BLaER1 (cell line): ENCODE measurements around the gene DRICH1.
A peak's percentile ranks its signal among the peaks of the same experiment; 100 is the strongest.
"Not testable (repeated sequence)": the region's sequence is repeated elsewhere in the genome, so short reads cannot be mapped to it uniquely, and the experiment has no call there.

Experiments
- H3K27ac ChIP-seq: shearing (Covaris generic); formaldehyde crosslinking; 2 replicates; pipeline ENCODE4 v1.8.1; 2022
- H3K27me3 ChIP-seq: shearing (Covaris generic); formaldehyde crosslinking; 2 replicates; pipeline ENCODE4 v1.8.1; 2022
- H3K36me3 ChIP-seq: shearing (Covaris generic); formaldehyde crosslinking; 2 replicates; pipeline ENCODE4 v1.8.1; 2022
- H3K4me1 ChIP-seq: shearing (Covaris generic); formaldehyde crosslinking; 2 replicates; pipeline ENCODE4 v1.8.1; 2022
- H3K4me2 ChIP-seq: shearing (Covaris generic); formaldehyde crosslinking; 2 replicates; pipeline ENCODE4 v1.8.1; 2022
- H3K4me3 ChIP-seq: shearing (Covaris generic); formaldehyde crosslinking; 2 replicates; pipeline ENCODE4 v1.8.1; 2022
- H3K9ac ChIP-seq: shearing (Covaris generic); formaldehyde crosslinking; 2 replicates; pipeline ENCODE4 v1.8.1; 2022
- H3K9me3 ChIP-seq: shearing (Covaris generic); formaldehyde crosslinking; 2 replicates; pipeline ENCODE4 v1.8.1; 2022
- H4K20me1 ChIP-seq: shearing (Covaris generic); formaldehyde crosslinking; 2 replicates; pipeline ENCODE4 v1.8.1; 2022
- Cebpa-rat ChIP-seq: shearing (Covaris generic); IDR thresholded peaks from 2 replicates; pipeline ENCODE4 v1.8.1; 2022

DRICH1 gene

GRCh38 chr22:23621082-23621780, 10.9 kb downstream of the DRICH1 start:
- no peak for TF ChIP-seq Cebpa-rat
- Histone ChIP-seq H3K4me2 (no peak overlapping the region), H3K27me3 (no peaks in the 10 kb centered on the region), H3K4me3 (no peak overlapping the region), H4K20me1 (no peaks in the 10 kb centered on the region), H3K4me1 (no peaks in the 10 kb centered on the region), H3K27ac (no peak overlapping the region), H3K9ac (no peak overlapping the region), H3K9me3 (no peaks in the 10 kb centered on the region), H3K36me3 (no peaks in the 10 kb centered on the region)

- Histone ChIP-seq H4K20me1 (no peaks in the 10 kb centered on the region), H3K9me3 (no peaks in the 10 kb centered on the region), H3K4me2 (no peak overlapping the region), H3K4me1 (no peaks in the 10 kb centered on the region), H3K4me3 (no peak overlapping the region), H3K27ac (no peak overlapping the region), H3K27me3 (no peaks in the 10 kb centered on the region), H3K9ac (no peak overlapping the region), H3K36me3 (no peaks in the 10 kb centered on the region)
- no peak for TF ChIP-seq Cebpa-rat
Measured at GRCh38 chr22:23613193-23613972, 18.7 kb downstream of the DRICH1 start.

GRCh38 chr22:23609983-23610781, 21.9 kb downstream of the DRICH1 start:
- H3K27me3 ChIP-seq, result no peaks in the 10 kb centered on the region
- 0 out of 2 replicates have a peak, but pooled peaks cover 5% of the 10 kb centered on the region for H4K20me1 ChIP-seq
- H3K4me3 ChIP-seq, result no peak overlapping the region
- H3K9me3 ChIP-seq, result no peaks in the 10 kb centered on the region
- H3K4me1 ChIP-seq, result no peaks in the 10 kb centered on the region
- H3K36me3 ChIP-seq, result no peaks in the 10 kb centered on the region
- H3K4me2 ChIP-seq, result no peak overlapping the region
- no peak for TF ChIP-seq Cebpa-rat
- no peak overlapping the region for H3K9ac ChIP-seq
- H3K27ac ChIP-seq, result no peak overlapping the region

GRCh38 chr22:23608583-23608982, 23.5 kb downstream of the DRICH1 start:
- Histone ChIP-seq H3K4me3 (no peak overlapping the region), H3K27me3 (no peaks in the 10 kb centered on the region), H3K27ac (no peak overlapping the region), H3K9me3 (no peaks in the 10 kb centered on the region), H3K9ac (no peak overlapping the region), H3K36me3 (no peaks in the 10 kb centered on the region), H4K20me1 (peaks cover 15% of the 10 kb centered on the region; the same call in 1 of the 2 replicates), H3K4me1 (no peaks in the 10 kb centered on the region), H3K4me2 (no peak overlapping the region)
- TF ChIP-seq Cebpa-rat, result no peak

- Histone ChIP-seq H3K9ac (no peak overlapping the region), H3K27ac (no peak overlapping the region), H3K9me3 (no peaks in the 10 kb centered on the region), H3K4me3 (no peak overlapping the region), H3K27me3 (no peaks in the 10 kb centered on the region), H3K36me3 (no peaks in the 10 kb centered on the region), H3K4me2 (no peak overlapping the region), H4K20me1 (peaks cover 15% of the 10 kb centered on the region; the same call in 1 of the 2 replicates), H3K4me1 (no peaks in the 10 kb centered on the region)
- TF ChIP-seq Cebpa-rat, result no peak
Measured at GRCh38 chr22:23606204-23607131, 25.7 kb downstream of the DRICH1 start.

GRCh38 chr22:23604939-23605712, 27.0 kb downstream of the DRICH1 start:
- H3K4me1 ChIP-seq, result 0 out of 2 replicates have a peak, but pooled peaks cover under 1% of the 10 kb centered on the region
- no peak overlapping the region for H3K4me3 ChIP-seq
- no peak overlapping the region for H3K27ac ChIP-seq
- no peak for TF ChIP-seq Cebpa-rat
- no peak overlapping the region for H3K4me2 ChIP-seq
- H3K36me3 ChIP-seq, result no peaks in the 10 kb centered on the region
- H3K9me3 ChIP-seq, result no peaks in the 10 kb centered on the region
- H3K9ac ChIP-seq, result no peak overlapping the region
- H4K20me1 ChIP-seq, result peaks cover 15% of the 10 kb centered on the region; the same call in 1 of the 2 replicates
- H3K27me3 ChIP-seq, result no peaks in the 10 kb centered on the region

- H3K9ac ChIP-seq, result no peak overlapping the region
- no peak overlapping the region for H3K27ac ChIP-seq
Measured at GRCh38 chr22:23603266-23603665, 28.9 kb downstream of the DRICH1 start.

GRCh38 chr22:23598805-23599518, 33.2 kb downstream of the DRICH1 start:
- Histone ChIP-seq H3K4me3 (no peak overlapping the region), H3K9ac (no peak overlapping the region), H3K4me2 (no peak overlapping the region), H3K36me3 (no peaks in the 10 kb centered on the region), H4K20me1 (peaks cover 2% of the 10 kb centered on the region; the same call in 1 of the 2 replicates), H3K27ac (no peak overlapping the region), H3K27me3 (no peaks in the 10 kb centered on the region), H3K4me1 (peaks cover 27% of the 10 kb centered on the region), H3K9me3 (no peaks in the 10 kb centered on the region)
- no peak for TF ChIP-seq Cebpa-rat

More at GRCh38 chr22:23603266-23603665, 28.9 kb downstream of the DRICH1 start:
- Histone ChIP-seq H3K4me1 (peaks cover 9% of the 10 kb centered on the region; the same call in 1 of the 2 replicates), H3K27me3 (no peaks in the 10 kb centered on the region), H3K4me2 (no peak overlapping the region), H3K36me3 (no peaks in the 10 kb centered on the region), H4K20me1 (peaks cover 14% of the 10 kb centered on the region; the same call in 1 of the 2 replicates), H3K4me3 (no peak overlapping the region), H3K9me3 (no peaks in the 10 kb centered on the region)
- TF ChIP-seq Cebpa-rat, result no peak

GRCh38 chr22:23597576-23598268, 34.4 kb downstream of the DRICH1 start:
- not testable (repeated sequence) for H4K20me1 ChIP-seq, H3K9me3 ChIP-seq, H3K9ac ChIP-seq, H3K4me2 ChIP-seq, H3K4me3 ChIP-seq, H3K27ac ChIP-seq, H3K27me3 ChIP-seq, H3K36me3 ChIP-seq
- peaks cover 35% of the 10 kb centered on the region for H3K4me1 ChIP-seq

GRCh38 chr22:23595904-23596303, 36.2 kb downstream of the DRICH1 start:
- H3K27me3 ChIP-seq, H3K36me3 ChIP-seq, H3K9me3 ChIP-seq, H3K9ac ChIP-seq, H4K20me1 ChIP-seq, H3K27ac ChIP-seq, H3K4me3 ChIP-seq: not testable (repeated sequence)
- Histone ChIP-seq H3K4me1 (peaks cover 51% of the 10 kb centered on the region), H3K4me2 (peak overlapping the region; percentile 55)
